K562 (cell line): ENCODE measurements around the gene GBF1. TPM values are rescaled to one million over a fixed set of nuclear protein-coding genes. Genes with fewer than 3 reads are reported as not detected.

ENCODE experiments used
- ATAC-seq: fragments of 200-7000 bp; cut with Tn5 transposase; 3 replicates; pipeline ENCODE4 v1.9.1; 2020; ENCODE audit warnings: moderate library complexity
- BruUV-seq: library from RNA; stranded (reverse); fragments of 400-500 nt; replicated peaks from 2 replicates; lab custom pipeline; 2021; lab: Mats Ljungman, UMichigan
- CTCF ChIA-PET: fragments of 300-600 bp; formaldehyde crosslinking; extraction: SDS; loops from one replicate; lab custom pipeline; 2021; ENCODE audit warnings: low intra/inter-chr PET ratio; lab: Yijun Ruan, JAX
- POLR2A ChIA-PET: fragments of 300-600, 350-650 bp; sonication (Branson Sonifier 250); formaldehyde crosslinking; extraction: SDS; loops from one replicate; lab custom pipeline; 2021; ENCODE audit warnings: antibody characterized with exemption, inconsistent platforms; lab: Yijun Ruan, JAX
- DNase-seq, 4 experiments: peaks; one replicate each; pipeline versions ENCODE4 v3.0.0 to v3.0.0-alpha.2; 2011 to 2018; ENCODE audit warnings: low spot score in 3 of 4, mixed read lengths in 3 of 4; ENCODE audit errors: extremely low read depth in 1 of 4
- FAIRE-seq: peaks from 2 replicates; lab custom pipeline; 2011; peaks lifted over from hg19 to GRCh38; lab: Jason Lieb, UNC
- H2AFZ ChIP-seq: 2 replicates; pipeline ENCODE4 v1.6.0; 2011; ENCODE audit warnings: low read depth, low read length, control low read depth, inconsistent platforms
- H3K27ac ChIP-seq: fragments of 200-600 bp; 3 replicates; pipeline ENCODE4 v1.8.0; 2011; ENCODE audit warnings: low read depth, mild to moderate bottlenecking, control low read depth, inconsistent platforms, low read length, moderate library complexity, mixed read lengths; ENCODE audit errors: extremely low read depth
- H3K27me3 ChIP-seq, 2 experiments: fragments of 300-600 bp in 1 of 2; 2 replicates in 1 of 2; 3 replicates in 1 of 2; pipeline versions ENCODE4 v1.6.0 to v1.8.0; 2011; ENCODE audit warnings: inconsistent platforms in 2 of 2, low read length in 2 of 2, mild to moderate bottlenecking in 1 of 2, mixed read lengths in 1 of 2, moderate library complexity in 1 of 2; ENCODE audit not compliant: control insufficient read depth in 2 of 2, insufficient read depth in 2 of 2
- H3K36me3 ChIP-seq: fragments of 300-600 bp; 3 replicates; pipeline ENCODE4 v1.8.0; 2011; ENCODE audit warnings: mild to moderate bottlenecking, low read length, inconsistent platforms; ENCODE audit not compliant: control insufficient read depth, insufficient read depth
- H3K4me1 ChIP-seq, 2 experiments: fragments of 200-600 bp in 1 of 2; replicated peaks in 1 of 2; 2 replicates in 1 of 2; 3 replicates in 1 of 2; pipeline versions ENCODE4 v1.5.1 to v1.8.0; 2011; ENCODE audit warnings: inconsistent platforms in 2 of 2, low read length in 2 of 2, mild to moderate bottlenecking in 1 of 2, mixed read lengths in 1 of 2, moderate library complexity in 1 of 2; ENCODE audit not compliant: control insufficient read depth in 2 of 2, insufficient read depth in 2 of 2
- H3K4me2 ChIP-seq: 2 replicates; pipeline ENCODE4 v1.6.1; 2011; ENCODE audit warnings: low read length, control low read depth, inconsistent platforms, mixed read lengths; ENCODE audit not compliant: insufficient read depth
- H3K4me3 ChIP-seq: fragments of 200-600 bp; sonication (generic), shearing (Covaris generic); 2 replicates; pipeline ENCODE4 v1.5.1; 2016; ENCODE audit warnings: control low read depth, inconsistent platforms
- H3K79me2 ChIP-seq: fragments of 200-600 bp; 3 replicates; pipeline ENCODE4 v1.8.0; 2011; ENCODE audit warnings: low read length, inconsistent platforms; ENCODE audit not compliant: control insufficient read depth, insufficient read depth
- H3K9ac ChIP-seq, 2 experiments: 2 replicates each; pipeline versions ENCODE4 v1.6.0 to v1.6.1; 2011; ENCODE audit warnings: low read depth in 2 of 2, low read length in 2 of 2, control low read depth in 1 of 2, inconsistent platforms in 1 of 2, mild to moderate bottlenecking in 1 of 2, mixed read lengths in 1 of 2; ENCODE audit not compliant: insufficient read depth in 1 of 2
- H3K9me1 ChIP-seq: one replicate; pipeline ENCODE4 v1.6.0; 2011; ENCODE audit warnings: inconsistent platforms, mild to moderate bottlenecking, low read length, moderate library complexity; ENCODE audit not compliant: control insufficient read depth, insufficient read depth
- H3K9me3 ChIP-seq: replicated peaks from 2 replicates; pipeline ENCODE4 v1.5.1; 2011; ENCODE audit warnings: low read depth, low read length, inconsistent platforms; ENCODE audit not compliant: control insufficient read depth, insufficient read depth
- H4K20me1 ChIP-seq: replicated peaks from 2 replicates; pipeline ENCODE4 v1.6.1; 2011; ENCODE audit warnings: low read length, inconsistent platforms, mixed read lengths; ENCODE audit not compliant: control insufficient read depth, insufficient read depth
- DACH1 ChIP-seq: fragments of 450-650 bp; IDR thresholded peaks from 2 replicates; pipeline ENCODE4 v1.6.1; 2018; ENCODE audit not compliant: partially characterized antibody
- DNMT1 ChIP-seq: fragments of 450-650 bp; IDR thresholded peaks from 2 replicates; pipeline ENCODE4 v1.6.1; 2016; ENCODE audit warnings: antibody characterized with exemption, mild to moderate bottlenecking
- NBN ChIP-seq: fragments of 450-650 bp; IDR thresholded peaks from 2 replicates; pipeline ENCODE4 v1.6.1; 2016; ENCODE audit warnings: low read depth, mild to moderate bottlenecking
- SMAD3 ChIP-seq: fragments of 450-650 bp; formaldehyde crosslinking; conservative IDR thresholded peaks from 2 replicates; pipeline ENCODE4 v1.4.0; 2020; ENCODE audit warnings: mild to moderate bottlenecking
- TAF1 ChIP-seq: IDR thresholded peaks from 2 replicates; pipeline ENCODE4 v1.6.1; 2011; ENCODE audit warnings: mild to moderate bottlenecking, low read length, moderate library complexity; ENCODE audit not compliant: insufficient read depth, control insufficient read depth, severe bottlenecking; ENCODE audit errors: extremely low read depth
- ZNF699 ChIP-seq: fragments of 250-450 bp; sonication (Bioruptor Pico); IDR thresholded peaks from 2 replicates; pipeline ENCODE4 v1.8.0; 2021; ENCODE audit warnings: mild to moderate bottlenecking, moderate library complexity; ENCODE audit not compliant: insufficient replicate concordance
- WGBS: fragments of 100-300 bp; shearing (Covaris generic); methylation state at CpG from one replicate; pipeline ENCODE4 v1.1.6; 2016; ENCODE audit warnings: low coverage, mixed read lengths; ENCODE audit not compliant: insufficient coverage; ENCODE audit errors: missing lambda C conversion rate; 5-methylcytosine and 5-hydroxymethylcytosine counted together
- in situ Hi-C: fragments of 300-500 bp; cut with MboI; formaldehyde crosslinking; loops from 4 replicates; pipeline ENCODE4 v1.15.0; 2018; ENCODE audit warnings: inconsistent platforms, mixed read lengths
- intact Hi-C: fragments of 100-400 bp; cut with micrococcal nuclease; formaldehyde crosslinking; loops from 2 replicates; pipeline ENCODE4 v1.14.2; 2022
- polyA plus RNA-seq, 8 experiments: library from polyadenylated mRNA; depleted of rRNA in 4 of 8; stranded (reverse) in 5 of 8; unstranded in 3 of 8; fragments of >200 nt; fragmentation: Nextera tagmentation in 2 of 8; fragmentation: Illumina TruSeq in 1 of 8; extraction: Ambion mirVana in 2 of 8; extraction: Trizol in 1 of 8; gene quantifications; 2 replicates each; pipeline versions ENCODE4 v1.2.1 to v1.2.3, GENCODE V29; 2011 to 2014; ENCODE audit warnings: inconsistent platforms in 1 of 8, missing spikeins in 1 of 8
- total RNA-seq, 7 experiments: library from RNA; depleted of rRNA in 6 of 7; stranded (reverse); fragments of >200 nt in 6 of 7; fragmentation: Illumina TruSeq in 2 of 7; extraction: Trizol in 2 of 7; gene quantifications; 2 replicates each; pipeline versions ENCODE4 v1.2.1 to v1.2.3, GENCODE V29; 2011 to 2021; ENCODE audit warnings: low replicate concordance in 1 of 7
- TF ChIP-seq, protein P1 (sequence below): sonication (generic); formaldehyde crosslinking; IDR thresholded peaks from 2 replicates; pipeline ENCODE4 v1.8.1; 2023; ENCODE audit warnings: mild to moderate bottlenecking, missing genetic modification reagents, moderate library complexity
- TF ChIP-seq, protein P2 (sequence below): sonication (generic); formaldehyde crosslinking; IDR thresholded peaks from 2 replicates; pipeline ENCODE4 v1.8.0; 2022; ENCODE audit warnings: missing genetic modification reagents, mild to moderate bottlenecking, moderate library complexity, borderline replicate concordance

Gene GBF1
- total and polyA plus RNA-seq, 9 of the 15 experiments (the other 6 are each of a cell fraction or from before 2014, with no cell fraction given) = 0.69 to 28.0 (median 10.3) TPM

- Histone ChIP-seq H3K79me2 (no peaks in the 10 kb centered on the region), H3K4me3 (peak overlapping the region; percentile 28), H3K4me2 (peak overlapping the region; percentile 75), H2AFZ (peak overlapping the region; percentile 84), H3K4me1 (peaks cover 11 to 28% of the 10 kb centered on the region in 2 experiments; a peak in 4 of 5 replicates), H3K36me3 (no peaks in the 10 kb centered on the region), H3K27ac (no peak overlapping the region), H3K27me3 (peaks cover 0 to 5% of the 10 kb centered on the region in 2 experiments; a peak in 1 of 5 replicates), H4K20me1 (no peaks in the 10 kb centered on the region), H3K9ac (peak overlapping the region; percentile 8 to 86; a peak in 2 of 4 replicates), H3K9me3 (no peaks in the 10 kb centered on the region), H3K9me1 (no peaks in the 10 kb centered on the region)
- intact Hi-C loops (no loop called here), in situ Hi-C loops (loop anchor here (5.0 to 25.0 kb wide), 2 partner anchors 121 to 361 kb away; no protein-coding TSS in a partner anchor)
- ATAC-seq (no peak), DNase-seq (no peak), FAIRE-seq (no peak)
- BruUV-seq = no TSS peak
- CTCF ChIA-PET = no interaction called here
- 40% methylated on average over 7 of the region's 8 CpGs for WGBS
- TF ChIP-seq, protein P1, sequence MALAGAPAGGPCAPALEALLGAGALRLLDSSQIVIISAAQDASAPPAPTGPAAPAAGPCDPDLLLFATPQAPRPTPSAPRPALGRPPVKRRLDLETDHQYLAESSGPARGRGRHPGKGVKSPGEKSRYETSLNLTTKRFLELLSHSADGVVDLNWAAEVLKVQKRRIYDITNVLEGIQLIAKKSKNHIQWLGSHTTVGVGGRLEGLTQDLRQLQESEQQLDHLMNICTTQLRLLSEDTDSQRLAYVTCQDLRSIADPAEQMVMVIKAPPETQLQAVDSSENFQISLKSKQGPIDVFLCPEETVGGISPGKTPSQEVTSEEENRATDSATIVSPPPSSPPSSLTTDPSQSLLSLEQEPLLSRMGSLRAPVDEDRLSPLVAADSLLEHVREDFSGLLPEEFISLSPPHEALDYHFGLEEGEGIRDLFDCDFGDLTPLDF (CRISPR knock-in tag) = no peak
- TF ChIP-seq DACH1 (peak; percentile 68), DNMT1 (no peak), TAF1 (no peak), NBN (no peak), SMAD3 (CRISPR knock-in tag) (no peak), ZNF699 (CRISPR knock-in tag) (no peak)
- TF ChIP-seq, protein P2, sequence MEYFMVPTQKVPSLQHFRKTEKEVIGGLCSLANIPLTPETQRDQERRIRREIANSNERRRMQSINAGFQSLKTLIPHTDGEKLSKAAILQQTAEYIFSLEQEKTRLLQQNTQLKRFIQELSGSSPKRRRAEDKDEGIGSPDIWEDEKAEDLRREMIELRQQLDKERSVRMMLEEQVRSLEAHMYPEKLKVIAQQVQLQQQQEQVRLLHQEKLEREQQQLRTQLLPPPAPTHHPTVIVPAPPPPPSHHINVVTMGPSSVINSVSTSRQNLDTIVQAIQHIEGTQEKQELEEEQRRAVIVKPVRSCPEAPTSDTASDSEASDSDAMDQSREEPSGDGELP = 0 out of 2 replicates have a peak, but pooled peaks have one; percentile 29
- POLR2A ChIA-PET = interaction anchor here (0.6 to 1.7 kb wide), 5 partner anchors 11 to 123 kb away, joined by 3 to 10 read pairs (median 4); partner anchors contain the start of gene PITX3
Measured at GRCh38 chr10:102226542-102226870, 18.8 kb upstream of the GBF1 start.
